H1 (cell line): ENCODE results near the gene MOGAT3. TPM values are rescaled to one million over a fixed set of nuclear protein-coding genes. Genes with fewer than 3 reads are reported as not detected.

Source experiments
- ATF3 ChIP-seq: IDR thresholded peaks from 2 replicates; pipeline ENCODE4 v1.6.1; 2011; ENCODE audit warnings: low read depth, mild to moderate bottlenecking, low read length; ENCODE audit not compliant: insufficient read depth
- BCL11A ChIP-seq, 2 experiments: IDR thresholded peaks; one replicate each; pipeline ENCODE4 v1.6.1; 2011; ENCODE audit warnings: low read depth in 2 of 2, low read length in 2 of 2, mild to moderate bottlenecking in 2 of 2
- CBX5 ChIP-seq: fragments of 300-800, 300-1000 bp; sonication (generic); IDR thresholded peaks from 2 replicates; pipeline ENCODE4 v1.7.1; 2016; ENCODE audit warnings: antibody characterized with exemption, low read length, low read depth
- CHD1 ChIP-seq: IDR thresholded peaks from 2 replicates; pipeline ENCODE4 v1.6.1; 2012; ENCODE audit warnings: low read depth, low read length, improper control_type of control experiment
- CREB1 ChIP-seq: IDR thresholded peaks from 2 replicates; pipeline ENCODE4 v1.6.1; 2012; ENCODE audit warnings: inconsistent platforms
- CTBP2 ChIP-seq: IDR thresholded peaks from 2 replicates; pipeline ENCODE4 v1.7.0; 2011; ENCODE audit warnings: borderline replicate concordance, mild to moderate bottlenecking, moderate library complexity, mixed read lengths, low read length; ENCODE audit not compliant: insufficient read depth, insufficient read length
- EP300 ChIP-seq, 2 experiments: IDR thresholded peaks; 1 replicate in 1 of 2; 2 replicates in 1 of 2; pipeline ENCODE4 v1.6.1; 2011 to 2012; ENCODE audit warnings: low read depth in 2 of 2, low read length in 2 of 2, mild to moderate bottlenecking in 2 of 2, borderline replicate concordance in 1 of 2, inconsistent platforms in 1 of 2, moderate library complexity in 1 of 2
- HDAC2 ChIP-seq, 2 experiments: fragments of 300-600 bp in 1 of 2; sonication (generic) in 1 of 2; IDR thresholded peaks; 2 replicates each; pipeline ENCODE4 v1.6.1; 2011 to 2012; ENCODE audit warnings: low read depth in 2 of 2, low read length in 2 of 2, mild to moderate bottlenecking in 2 of 2, moderate library complexity in 2 of 2, borderline replicate concordance in 1 of 2, inconsistent platforms in 1 of 2
- JUND ChIP-seq: IDR thresholded peaks from 2 replicates; pipeline ENCODE4 v1.6.1; 2011; ENCODE audit warnings: mild to moderate bottlenecking, improper control_type of control experiment, low read length
- KDM1A ChIP-seq: fragments of 200-600, 300-600 bp; sonication (generic); IDR thresholded peaks from 2 replicates; pipeline ENCODE4 v1.7.1; 2016; ENCODE audit warnings: mild to moderate bottlenecking, low read length, borderline replicate concordance
- MAFK ChIP-seq: IDR thresholded peaks from 2 replicates; pipeline ENCODE4 v1.6.1; 2012; ENCODE audit warnings: low read depth, mild to moderate bottlenecking, improper control_type of control experiment, low read length
- MAX ChIP-seq: IDR thresholded peaks from 2 replicates; pipeline ENCODE4 v1.6.1; 2012; ENCODE audit warnings: inconsistent platforms
- PHF8 ChIP-seq: fragments of 200-600 bp; sonication (generic); conservative IDR thresholded peaks from 2 replicates; pipeline ENCODE4 v1.7.1; 2012; ENCODE audit warnings: low read depth, mild to moderate bottlenecking, inconsistent platforms, low read length, moderate library complexity
- POLR2AphosphoS5 ChIP-seq: IDR thresholded peaks from 2 replicates; pipeline ENCODE4 v1.6.1; 2011; ENCODE audit warnings: low read depth, low read length
- POU5F1 ChIP-seq: IDR thresholded peaks from 2 replicates; pipeline ENCODE4 v1.6.1; 2011; ENCODE audit warnings: low read depth, mild to moderate bottlenecking, low read length, moderate library complexity
- RAD21 ChIP-seq, 2 experiments: IDR thresholded peaks in 1 of 2; conservative IDR thresholded peaks in 1 of 2; 2 replicates each; pipeline ENCODE4 v1.6.1; 2011; ENCODE audit warnings: low read depth in 2 of 2, low read length in 2 of 2, improper control_type of control experiment in 1 of 2, inconsistent platforms in 1 of 2, mild to moderate bottlenecking in 1 of 2, moderate library complexity in 1 of 2
- RBBP5 ChIP-seq: IDR thresholded peaks from 2 replicates; pipeline ENCODE4 v1.7.1; 2012; ENCODE audit warnings: low read depth, mild to moderate bottlenecking, inconsistent platforms, low read length, moderate library complexity, borderline replicate concordance
- RFX5 ChIP-seq: IDR thresholded peaks from 2 replicates; pipeline ENCODE4 v1.6.1; 2011; ENCODE audit warnings: low read depth, low read length, improper control_type of control experiment, borderline replicate concordance
- SIRT6 ChIP-seq: IDR thresholded peaks from one replicate; pipeline ENCODE4 v1.7.1; 2012; ENCODE audit warnings: low read length, inconsistent platforms
- USF2 ChIP-seq: IDR thresholded peaks from 2 replicates; pipeline ENCODE4 v1.6.1; 2011; ENCODE audit warnings: low read length, improper control_type of control experiment
- YY1 ChIP-seq: IDR thresholded peaks from 2 replicates; pipeline ENCODE4 v1.6.1; 2011; ENCODE audit warnings: low read depth, mild to moderate bottlenecking, low read length
- polyA plus RNA-seq, 7 experiments: library from polyadenylated mRNA; depleted of rRNA in 3 of 7; stranded (reverse) in 5 of 7; unstranded in 2 of 7; fragments of >200 nt in 5 of 7; fragments of 200-250 nt in 2 of 7; gene quantifications; 1 replicate in 5 of 7; 2 replicates in 1 of 7; 4 replicates in 1 of 7; pipeline versions ENCODE4 v1.2.1 to v1.2.3, GENCODE V29; 2011 to 2013; ENCODE audit warnings: missing spikeins in 2 of 7, mixed read lengths in 2 of 7
- total RNA-seq: library from RNA; stranded (reverse); fragmentation: NEBNext Ultra II Directional; extraction: Animal tissue kit (Norgen Biotek cat#: 25700); gene quantifications from 2 replicates; pipeline ENCODE4 v1.2.1, GENCODE V29; 2021

The MOGAT3 gene
- total and polyA plus RNA-seq, 2 of the 8 experiments (the other 6 are each of a cell fraction or from before 2014, with no cell fraction given): 0.21 to 0.82 TPM

- TF ChIP-seq RAD21 (IDR thresholded peaks at IDR 0.05 in 1 of 2, conservative IDR thresholded peaks at IDR 0.05 in 1 of 2; ENCODE audit: low read depth in 2 of 2, low read length in 2 of 2) (no peak), MAFK (no peak), KDM1A (no peak), RFX5 (no peak), EP300 (IDR thresholded peaks at IDR 0.05; ENCODE audit: borderline replicate concordance in 1 of 2, low read depth in 2 of 2, low read length in 2 of 2) (no peak), POLR2AphosphoS5 (no peak), POU5F1 (no peak), BCL11A (IDR thresholded peaks at IDR 0.05; ENCODE audit: low read depth in 2 of 2, low read length in 2 of 2) (no peak), SIRT6 (no peak), PHF8 (no peak), YY1 (no peak), CREB1 (peak; percentile 56; the same call in 1 of the 2 replicates), CBX5 (no peak), RBBP5 (no peak), CTBP2 (peak; percentile 79), USF2 (no peak), CHD1 (no peak), JUND (no peak), MAX (peak; percentile 75; the same call in 1 of the 2 replicates), ATF3 (no peak), HDAC2 (IDR thresholded peaks at IDR 0.05; ENCODE audit: borderline replicate concordance in 1 of 2, low read depth in 2 of 2, low read length in 2 of 2) (no peak)
Observed at GRCh38 chr7:101172005-101172853, 28.6 kb downstream of the MOGAT3 start (continued).
